NCI-H748 treated with DMSO at 0.1 percent for 48 hours (cell line): ENCODE measurements around the gene VILL.

Experiments used
- DNase-seq: peaks from one replicate; lab custom pipeline; 2025; lab: John Stamatoyannopoulos, UW

The VILL gene

DNA sequence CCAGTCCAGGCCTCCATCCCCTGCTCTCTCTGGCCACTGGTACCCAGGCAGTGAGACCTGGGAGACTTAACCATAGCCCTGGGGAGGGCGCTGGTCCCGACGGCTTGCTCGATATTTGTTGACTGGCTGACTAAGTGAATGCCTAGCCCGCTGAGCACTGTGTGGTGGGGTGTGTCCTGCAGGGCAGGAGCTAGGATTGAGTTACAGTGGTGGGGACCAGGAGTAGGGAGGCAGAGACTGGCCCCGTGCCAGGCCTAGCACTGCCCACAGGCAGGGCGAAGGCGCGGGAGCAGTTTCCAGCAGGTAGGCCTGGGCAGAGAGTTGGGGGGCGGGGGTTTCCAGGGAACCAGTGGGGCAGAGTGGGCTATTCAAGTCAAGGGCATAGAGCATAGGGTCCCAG lies at the start of gene VILL:
Gene VILL, plus strand, starts transcription at position 260 of the 400 bp plus-strand sequence. CDS start 2,887 bp downstream, outside the sequence.
- DNase-seq = no peak

DNA sequence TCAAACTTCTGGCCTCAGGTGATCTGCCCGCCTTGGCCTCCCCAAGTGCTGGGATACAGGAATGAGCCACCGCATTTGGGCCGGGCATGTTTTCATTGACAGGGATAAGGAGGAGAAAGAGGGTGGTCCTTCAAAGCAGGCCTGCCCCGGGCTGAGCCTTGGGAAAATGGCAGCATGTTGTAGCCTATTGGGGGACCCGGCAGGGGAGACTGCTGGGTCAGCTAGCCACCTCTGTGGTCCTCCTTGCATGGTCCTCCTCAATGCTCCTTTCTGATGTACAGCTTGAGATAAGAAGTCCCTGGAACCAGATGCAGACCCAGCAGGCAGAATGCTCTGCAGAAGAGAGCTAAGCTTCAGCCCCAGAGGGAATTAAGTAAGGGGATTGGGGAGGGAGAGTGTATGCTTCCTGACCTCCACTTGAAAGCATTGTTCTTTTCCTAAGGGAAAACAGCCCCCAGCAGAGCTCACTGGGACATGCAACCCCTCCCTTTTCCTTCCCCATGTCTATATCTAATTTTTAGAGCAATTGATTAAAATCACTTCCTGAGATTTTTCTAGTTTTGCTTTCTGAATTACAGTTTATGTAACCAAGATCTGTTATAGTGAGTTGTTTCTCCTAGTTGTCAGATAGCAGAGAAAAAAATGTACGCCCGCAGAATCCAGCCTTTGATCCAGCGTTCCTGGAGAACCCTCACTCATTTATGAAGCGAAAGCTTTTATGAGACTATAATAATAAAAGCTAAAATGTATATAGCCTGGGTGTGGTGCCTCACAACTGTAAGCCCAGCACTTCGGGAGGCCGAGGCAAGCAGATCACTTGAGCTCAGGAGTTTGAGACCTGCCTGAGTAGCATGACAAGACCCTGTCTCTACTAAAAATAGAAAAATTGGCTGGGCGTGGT lies 48.7 kb upstream of the VILL start:
- DNase-seq = no peak

DNA sequence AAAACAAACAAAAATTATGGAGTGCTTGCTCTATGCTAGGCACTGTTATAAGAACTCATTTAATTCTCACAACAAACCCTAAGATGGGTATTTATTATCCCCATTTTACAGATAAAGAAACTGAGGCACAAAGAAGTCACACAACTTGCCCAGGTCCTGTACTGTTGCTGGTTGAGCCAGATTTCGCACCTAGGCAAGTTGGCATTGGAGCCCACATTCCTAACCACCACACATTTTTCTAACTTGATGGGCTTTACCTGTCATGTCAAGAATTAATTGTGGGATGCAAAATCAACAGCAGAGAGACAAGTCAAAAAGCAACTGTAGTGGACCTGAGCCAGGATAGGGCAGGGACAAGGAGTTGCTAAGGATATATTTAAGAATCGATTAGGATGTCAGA lies 47.9 kb upstream of the VILL start:
- no peak for DNase-seq

DNA sequence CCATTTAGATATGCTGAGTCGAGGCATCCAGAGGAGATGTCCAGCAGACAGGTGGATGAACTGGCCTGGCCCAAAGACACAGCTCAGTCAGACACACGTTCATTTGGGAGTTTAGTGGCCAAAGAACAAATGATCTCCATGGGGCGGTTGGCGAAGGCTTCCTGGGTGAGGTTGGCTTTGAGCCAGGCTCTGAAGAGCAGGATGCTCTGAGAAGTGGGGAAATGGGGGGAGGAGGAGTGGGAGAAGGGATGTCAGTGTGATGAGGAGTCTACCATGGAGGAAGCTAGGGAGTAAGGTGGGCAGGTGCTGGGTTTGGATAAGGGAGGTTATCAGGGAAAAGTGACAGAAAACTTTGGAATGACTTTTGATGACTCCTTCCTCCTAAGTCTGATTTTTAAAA lies 47.5 kb upstream of the VILL start:
- no peak for DNase-seq

DNA sequence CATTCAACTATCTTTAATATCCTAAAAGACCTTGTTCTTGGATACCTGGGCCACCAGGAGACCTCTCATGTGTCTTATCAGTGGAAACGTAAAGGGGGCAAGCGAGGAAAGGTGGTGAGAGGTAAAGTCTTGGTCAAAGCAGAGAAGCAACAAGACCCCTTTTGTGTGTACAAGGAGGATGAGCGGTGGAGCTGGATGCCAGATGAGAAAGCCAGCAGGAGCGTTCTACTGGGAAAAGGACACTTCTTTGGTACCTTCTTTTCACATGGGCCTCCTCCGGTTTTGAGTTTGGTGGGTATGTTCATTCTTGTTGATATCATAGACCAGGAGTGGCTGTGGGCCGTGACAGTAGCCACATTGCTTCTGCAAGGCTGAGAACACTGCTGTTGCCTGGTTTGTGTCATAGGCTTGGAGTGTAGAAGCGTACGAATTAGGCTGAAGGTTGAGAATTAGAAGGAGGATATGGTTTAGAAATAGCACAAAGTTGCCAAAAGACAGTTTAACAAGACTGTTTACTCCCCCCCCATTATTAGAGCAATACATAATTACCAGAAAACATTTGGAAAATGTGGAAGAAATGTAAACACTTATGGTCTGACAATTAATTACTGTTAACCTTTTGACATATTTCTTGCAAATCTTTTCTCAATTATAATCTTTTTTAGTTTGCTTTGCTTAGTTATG lies 46.8 kb upstream of the VILL start:
- no peak for DNase-seq

- no peak for DNase-seq
Observed at GRCh38 chr3:37944391-37944842, 46.2 kb upstream of the VILL start.

DNA sequence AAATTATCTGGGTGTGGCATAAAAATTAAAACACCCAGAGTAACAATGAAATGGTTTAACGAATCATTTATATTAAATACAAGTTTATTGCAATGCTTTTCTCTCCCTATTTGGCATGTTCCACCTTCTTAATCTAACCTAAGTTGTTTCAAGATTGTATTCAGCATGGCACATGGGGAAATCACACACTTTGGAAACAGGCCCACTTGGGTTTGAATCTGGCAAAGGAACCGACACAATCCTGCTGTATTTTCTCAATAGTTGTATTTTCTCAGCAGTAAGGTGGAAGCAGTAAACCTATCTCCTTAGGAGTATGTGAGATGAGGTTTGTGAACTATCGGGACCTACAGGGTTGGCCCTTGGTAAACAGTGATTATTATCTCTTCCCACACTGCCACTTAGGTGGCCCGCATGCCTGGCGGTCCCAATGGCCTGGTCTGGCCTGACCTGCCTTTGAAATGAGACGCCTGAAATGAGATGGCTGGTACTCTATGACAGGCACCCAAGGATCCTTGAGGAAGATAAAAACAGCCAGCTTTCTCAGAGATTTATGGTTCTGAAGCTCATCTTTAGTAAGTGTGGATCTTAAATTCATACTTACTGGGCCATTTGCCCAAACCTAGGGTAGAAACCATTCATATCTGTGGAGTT lies 45.3 kb upstream of the VILL start:
- DNase-seq = no peak

GRCh38 chr3:37945807-37946530 lies 44.6 kb upstream of the VILL start:
- DNase-seq = no peak

GRCh38 chr3:37946531-37946889 lies 44.1 kb upstream of the VILL start:
- no peak for DNase-seq

DNA sequence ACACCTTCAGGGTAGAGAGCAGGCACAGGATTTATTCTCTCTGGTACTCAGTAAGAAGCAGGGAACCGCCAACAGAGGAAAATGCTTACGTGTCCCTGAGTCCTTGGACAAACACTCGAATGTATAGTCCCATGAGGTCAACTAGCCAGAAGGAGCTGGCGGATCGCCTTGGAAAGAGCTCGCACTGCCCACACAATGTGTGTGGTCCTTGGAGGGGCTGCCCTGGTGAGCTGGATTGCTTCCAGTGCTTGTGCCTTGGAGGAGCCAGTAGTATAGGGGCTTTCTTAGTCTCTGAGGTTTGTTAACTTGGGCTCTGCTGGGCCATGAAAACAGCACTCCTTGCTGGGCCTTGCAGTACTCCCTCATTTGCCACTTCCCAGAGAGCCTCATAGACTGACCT lies 40.7 kb upstream of the VILL start:
- no peak for DNase-seq

- DNase-seq = no peak
Observed at GRCh38 chr3:37952564-37952963, 38.0 kb upstream of the VILL start.

GRCh38 chr3:37953226-37953625 lies 37.4 kb upstream of the VILL start:
- no peak for DNase-seq

GRCh38 chr3:37953707-37954394 lies 36.7 kb upstream of the VILL start:
- no peak for DNase-seq

GRCh38 chr3:37954881-37955280 lies 35.7 kb upstream of the VILL start:
- no peak for DNase-seq

DNA sequence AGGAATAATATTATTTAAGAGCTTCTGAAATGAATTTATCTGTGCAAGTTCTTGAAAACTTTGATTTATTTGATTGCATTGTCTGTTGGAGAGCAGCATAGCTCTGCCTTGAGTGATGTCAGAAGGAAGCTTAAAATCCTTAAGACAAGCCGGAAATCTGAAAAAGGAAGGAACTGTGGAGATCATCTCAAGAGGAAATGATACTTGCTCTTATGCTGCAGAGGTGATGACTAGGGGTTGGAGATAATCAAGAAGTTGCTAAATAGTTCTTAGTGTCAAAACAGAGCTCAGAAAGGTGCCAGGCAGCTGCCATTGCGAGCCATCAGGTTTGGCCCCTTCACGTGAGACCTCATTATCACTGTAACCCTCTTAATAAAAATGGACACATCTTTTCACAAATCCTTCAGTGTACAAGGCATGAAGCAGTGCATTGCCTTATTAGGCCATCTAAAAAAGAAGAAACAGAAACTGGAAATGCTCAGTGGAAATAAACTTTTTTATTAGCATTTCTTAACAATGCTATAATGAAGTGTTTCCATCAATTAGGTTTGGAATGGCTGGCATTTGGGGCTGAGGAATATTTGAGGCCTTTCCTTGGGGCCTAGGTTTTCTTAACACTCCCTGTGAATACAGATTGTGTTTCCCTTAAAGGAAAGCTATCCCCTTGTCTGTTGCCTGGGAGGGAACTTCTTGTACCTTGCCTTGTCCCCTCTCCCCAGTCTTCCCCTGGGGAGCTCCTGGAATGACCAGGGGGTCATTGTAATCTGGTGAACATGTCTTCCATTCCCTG lies 34.5 kb upstream of the VILL start:
- no peak for DNase-seq

DNA sequence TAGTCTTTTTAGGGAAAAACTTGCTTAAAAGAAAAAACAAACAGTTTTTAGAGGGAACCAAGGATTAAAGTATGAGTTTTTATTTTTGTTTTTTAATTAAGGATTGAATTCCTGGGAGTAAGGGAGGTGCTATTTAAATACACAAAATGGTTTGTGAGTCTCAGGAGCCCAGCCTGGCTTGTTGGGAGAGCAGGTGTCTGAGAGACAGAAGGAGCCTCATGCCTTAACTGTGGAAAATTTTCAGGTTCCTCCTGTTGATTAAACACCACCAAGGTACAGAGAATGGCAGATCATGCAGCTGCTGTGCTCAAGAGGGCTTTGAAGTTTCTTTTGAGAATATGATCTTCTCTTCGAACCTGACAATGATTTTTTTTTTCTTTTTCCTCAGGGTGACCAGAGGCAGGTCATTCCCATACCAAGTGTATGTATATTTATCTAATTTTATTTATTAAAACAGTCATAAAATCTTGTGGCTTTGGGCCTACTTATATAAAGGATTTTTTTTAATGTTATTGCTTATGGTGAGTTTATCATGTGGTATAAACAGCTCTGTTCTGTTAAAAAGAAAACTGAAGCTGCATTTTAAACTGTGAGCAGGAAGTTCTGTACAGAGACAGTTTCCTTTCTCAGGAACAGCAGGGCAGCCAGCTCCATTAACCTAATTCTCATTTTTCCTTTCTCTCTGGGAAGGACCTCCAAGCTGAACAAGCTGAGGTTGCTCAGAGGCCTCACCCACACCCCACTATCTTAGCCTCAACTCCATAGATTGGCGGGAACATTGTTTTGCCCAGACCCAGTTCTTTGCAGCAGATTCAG lies 33.7 kb upstream of the VILL start:
- no peak for DNase-seq

DNA sequence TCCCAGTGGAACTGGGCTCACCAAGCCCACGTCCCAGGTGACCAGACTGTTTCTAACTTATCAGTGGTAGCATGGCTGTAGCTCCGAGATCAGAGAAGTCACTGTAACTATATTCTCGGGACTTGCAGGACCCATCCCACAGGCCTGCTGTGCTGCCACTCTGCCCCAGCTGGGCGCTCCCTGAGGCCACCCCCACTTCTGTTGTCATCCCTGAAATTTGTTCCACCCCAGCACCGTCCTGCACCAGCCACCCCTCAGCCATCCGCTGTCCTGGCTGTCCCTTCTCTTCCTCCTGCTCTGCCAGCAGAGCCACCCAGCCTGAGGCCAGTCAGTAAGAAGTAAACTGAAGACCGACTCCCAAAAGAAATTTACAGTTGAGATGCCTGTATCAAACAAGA lies 33.0 kb upstream of the VILL start:
- DNase-seq = no peak

DNA sequence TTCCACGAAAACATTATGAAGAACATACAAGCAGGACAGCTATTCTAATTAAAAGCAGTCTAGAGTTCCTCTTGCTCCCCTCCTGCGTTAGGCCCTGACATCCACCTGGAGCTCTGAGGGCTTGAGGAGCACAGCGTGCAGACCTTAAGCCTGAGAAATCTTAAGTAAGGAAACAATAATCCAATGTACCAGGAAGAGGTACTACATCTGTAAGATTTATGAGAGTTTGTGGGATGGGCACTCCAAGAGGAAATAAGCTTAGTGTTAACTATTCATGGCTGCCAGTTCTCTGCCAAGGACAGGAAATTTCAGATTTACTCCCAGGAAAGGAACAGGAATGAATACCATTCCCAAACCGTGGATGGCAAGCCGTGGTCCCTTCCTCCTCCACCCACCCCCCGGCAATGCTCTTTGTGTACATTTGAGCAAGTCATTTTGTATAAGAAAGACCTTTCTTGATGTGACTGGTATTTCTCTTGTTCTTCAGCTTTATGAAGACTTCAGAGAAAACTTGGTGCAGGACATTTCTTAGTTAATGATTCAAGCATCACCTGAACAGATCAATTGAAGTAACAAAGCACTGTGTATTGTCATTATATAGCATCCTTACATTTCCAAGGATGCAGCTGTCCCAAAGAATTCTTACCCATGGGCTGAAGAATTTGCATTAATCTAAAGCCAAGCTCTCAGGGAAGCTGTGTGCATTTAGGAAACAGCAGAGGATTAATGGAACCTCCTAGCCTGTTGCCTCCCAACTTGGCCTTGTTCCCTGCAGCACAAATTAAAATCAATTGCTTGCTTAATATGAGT lies 28.8 kb upstream of the VILL start:
- DNase-seq = no peak

DNA sequence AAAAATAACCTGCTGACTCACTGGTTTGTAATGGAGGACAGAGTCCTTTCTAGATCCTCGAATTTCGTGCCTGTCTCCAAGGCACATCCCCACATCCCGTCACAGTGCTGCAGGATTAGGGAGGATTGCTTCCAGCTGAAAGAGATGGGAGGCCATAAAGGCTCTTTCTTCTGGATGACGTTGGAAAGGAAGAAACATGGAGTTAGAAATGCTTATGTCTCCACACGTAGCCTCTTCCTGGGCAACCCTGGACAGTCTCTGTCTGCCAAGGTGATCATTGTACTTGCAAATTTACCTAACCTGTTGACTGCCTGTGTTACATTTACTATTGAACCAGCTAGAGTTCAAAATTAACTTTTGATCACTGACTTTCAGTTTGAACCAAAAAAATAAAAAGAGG lies 27.6 kb upstream of the VILL start:
- no peak for DNase-seq
